ENCODE data around the gene LARP7. TPM values are rescaled to one million over a fixed set of nuclear protein-coding genes. Genes with fewer than 3 reads are reported as not detected.

Gene LARP7
- total and polyA plus RNA-seq, 2 donors (not counting 1 experiment from before 2014, with no cell fraction given), result 30.5 to 57.4 TPM

DNA sequence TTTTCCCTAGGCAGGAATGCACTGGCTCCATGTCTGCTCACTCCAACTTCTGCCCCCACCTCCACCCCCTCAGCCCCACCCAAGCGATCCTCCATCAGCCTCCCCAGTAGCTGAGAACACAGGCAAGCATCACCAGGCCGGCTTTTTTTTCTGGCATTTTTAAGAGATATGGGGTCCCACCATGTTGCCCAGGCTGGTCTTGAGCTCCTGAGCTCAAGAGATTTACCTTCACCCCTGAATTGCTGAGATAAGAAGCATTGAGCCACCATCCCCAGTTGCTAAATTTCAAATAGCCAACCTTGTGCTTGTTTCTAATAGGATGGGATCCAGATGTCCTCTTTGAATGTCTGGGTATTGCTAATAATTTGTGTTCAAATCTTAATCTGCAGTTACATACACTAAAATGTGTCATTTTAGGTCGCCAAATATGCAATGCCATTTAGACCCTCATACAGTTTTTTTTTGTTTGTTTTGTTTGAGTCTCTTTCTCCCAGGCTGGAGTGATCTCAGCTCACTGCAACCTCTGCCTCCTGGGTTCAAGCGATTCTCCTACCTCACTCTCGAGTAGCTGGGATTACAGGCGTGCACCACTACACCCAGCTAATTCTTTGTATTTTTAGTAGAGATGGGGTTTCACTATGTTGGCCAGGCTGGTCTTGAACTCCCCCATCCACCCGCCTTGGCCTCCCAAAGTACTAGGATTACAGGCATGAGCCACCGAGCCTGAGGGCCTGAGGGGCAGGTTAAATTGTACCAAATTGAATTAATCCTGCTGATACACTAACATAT lies 8.8 kb downstream of the LARP7 start:
- 100% methylated on average over 1 of the region's 8 CpGs for WGBS (ENCODE audit: insufficient coverage)
- H3K9ac ChIP-seq (ENCODE audit: low read length), result no peak overlapping the region
- H3K27ac ChIP-seq (ENCODE audit: low read length in 2 of 2), result no peak overlapping the region
- ATAC-seq (ENCODE audit: low read depth), result no peak
- Mint-ChIP-seq H3K4me3 (no peak overlapping the region), H3K4me1 (peaks cover 29% of the 10 kb centered on the region), H3K27me3 (no peaks in the 10 kb centered on the region), H3K27ac (no peak overlapping the region), H3K9me3 (ENCODE audit: insufficient read depth) (no peaks in the 10 kb centered on the region)
- H4K20me1 ChIP-seq (ENCODE audit: control insufficient read depth, insufficient read depth, low read length, poor library complexity, severe bottlenecking), result peaks cover 4% of the 10 kb centered on the region
- no peaks in the 10 kb centered on the region for H3K9me3 ChIP-seq (ENCODE audit: control extremely low read depth in 1 of 3, control insufficient read depth in 2 of 3, insufficient read depth in 1 of 3, low read length in 2 of 3)
- H3K4me2 ChIP-seq (replicated peaks; ENCODE audit: low read depth, low read length, poor library complexity, severe bottlenecking), result no peak overlapping the region
- no peak for DNase-seq
- H3K36me3 ChIP-seq (replicated peaks in 1 of 2; ENCODE audit: control extremely low read depth in 1 of 2, control insufficient read depth in 1 of 2, extremely low read depth in 1 of 2, insufficient read depth in 2 of 2, low read length in 1 of 2), result peaks cover 14 to 50% of the 10 kb centered on the region in 2 experiments
- H3K4me1 ChIP-seq (ENCODE audit: control insufficient read depth in 2 of 2, insufficient read depth in 2 of 2, low read length in 2 of 2), result peaks cover 7 to 9% of the 10 kb centered on the region in 2 donors
- POLR2A ChIA-PET, result no interaction called here
- H3K79me2 ChIP-seq (ENCODE audit: control insufficient read depth, insufficient read depth, low read length), result peaks cover 22% of the 10 kb centered on the region
- intact Hi-C loops (cut with micrococcal nuclease), result no loop called here
- H3K4me3 ChIP-seq (ENCODE audit: control extremely low read depth in 1 of 5, extremely low read depth in 1 of 5, insufficient read depth in 1 of 5, low read depth in 2 of 5, low read length in 4 of 5), result no peak overlapping the region
- CTCF ChIA-PET, result interaction anchor here (0.6 to 1.2 kb wide), 2 partner anchors 38 to 120 kb away, joined by 3 to 4 read pairs; no protein-coding TSS in a partner anchor
- TF ChIP-seq, protein P1, sequence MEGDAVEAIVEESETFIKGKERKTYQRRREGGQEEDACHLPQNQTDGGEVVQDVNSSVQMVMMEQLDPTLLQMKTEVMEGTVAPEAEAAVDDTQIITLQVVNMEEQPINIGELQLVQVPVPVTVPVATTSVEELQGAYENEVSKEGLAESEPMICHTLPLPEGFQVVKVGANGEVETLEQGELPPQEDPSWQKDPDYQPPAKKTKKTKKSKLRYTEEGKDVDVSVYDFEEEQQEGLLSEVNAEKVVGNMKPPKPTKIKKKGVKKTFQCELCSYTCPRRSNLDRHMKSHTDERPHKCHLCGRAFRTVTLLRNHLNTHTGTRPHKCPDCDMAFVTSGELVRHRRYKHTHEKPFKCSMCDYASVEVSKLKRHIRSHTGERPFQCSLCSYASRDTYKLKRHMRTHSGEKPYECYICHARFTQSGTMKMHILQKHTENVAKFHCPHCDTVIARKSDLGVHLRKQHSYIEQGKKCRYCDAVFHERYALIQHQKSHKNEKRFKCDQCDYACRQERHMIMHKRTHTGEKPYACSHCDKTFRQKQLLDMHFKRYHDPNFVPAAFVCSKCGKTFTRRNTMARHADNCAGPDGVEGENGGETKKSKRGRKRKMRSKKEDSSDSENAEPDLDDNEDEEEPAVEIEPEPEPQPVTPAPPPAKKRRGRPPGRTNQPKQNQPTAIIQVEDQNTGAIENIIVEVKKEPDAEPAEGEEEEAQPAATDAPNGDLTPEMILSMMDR (IDR thresholded peaks at IDR 0.05), result no peak
- no peak for TF ChIP-seq EZH2 (IDR thresholded peaks at IDR 0.05; ENCODE audit: borderline replicate concordance, insufficient read depth, low read depth, low read length, poor library complexity, severe bottlenecking)
- no peaks in the 10 kb centered on the region for H3K27me3 ChIP-seq (replicated peaks in 1 of 4; ENCODE audit: control extremely low read depth in 1 of 4, control insufficient read depth in 3 of 4, insufficient read depth in 4 of 4, low read length in 3 of 4)
- H2AFZ ChIP-seq (ENCODE audit: insufficient read depth, low read depth, low read length, poor library complexity, severe bottlenecking), result no peak overlapping the region

Measured in B cell (primary cell).